GM18867 (cell line): ENCODE results near the gene OMP.

Experiments used
- ATAC-seq: cut with Tn5 transposase; IDR thresholded peaks from one replicate; pipeline ENCODE4 v1.9.1; 2021; ENCODE audit warnings: mild to moderate bottlenecking, moderate library complexity; ENCODE audit not compliant: unreplicated experiment

OMP gene

DNA sequence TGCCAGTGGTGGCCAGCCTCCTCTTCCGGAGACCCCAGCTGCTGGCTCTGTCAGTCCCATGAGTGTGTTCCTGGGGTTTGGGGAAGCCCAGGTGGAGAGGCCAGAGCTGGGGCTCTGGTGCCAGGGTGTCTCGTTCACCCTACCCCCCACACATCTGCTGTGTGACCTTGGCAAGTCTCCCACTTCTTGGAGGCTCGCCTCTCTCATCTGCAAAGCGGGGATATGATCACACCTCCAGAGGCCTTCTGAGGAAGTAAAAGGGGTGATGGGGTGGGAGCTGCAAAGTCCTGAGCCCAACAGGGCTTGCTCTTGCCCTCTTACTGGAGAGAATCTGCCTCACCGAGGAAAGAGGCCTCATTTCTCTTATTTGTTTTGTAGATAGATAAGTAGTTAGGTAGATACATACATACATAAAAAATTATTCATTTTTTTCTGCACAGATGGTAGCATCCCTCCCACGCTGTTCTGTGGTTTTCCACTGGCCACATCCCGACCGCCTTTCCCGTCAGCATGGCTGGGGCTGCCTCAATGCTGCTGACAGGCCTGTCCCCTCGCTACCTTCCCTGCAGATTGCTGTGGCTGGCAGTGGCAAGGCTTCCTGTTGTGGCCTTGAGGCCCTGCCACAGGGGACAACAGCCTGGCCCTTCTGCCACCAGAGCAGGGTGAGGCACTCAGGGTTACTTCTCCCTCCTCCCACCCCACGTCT is 49.3 kb downstream of the OMP start:
- no peak for ATAC-seq

DNA sequence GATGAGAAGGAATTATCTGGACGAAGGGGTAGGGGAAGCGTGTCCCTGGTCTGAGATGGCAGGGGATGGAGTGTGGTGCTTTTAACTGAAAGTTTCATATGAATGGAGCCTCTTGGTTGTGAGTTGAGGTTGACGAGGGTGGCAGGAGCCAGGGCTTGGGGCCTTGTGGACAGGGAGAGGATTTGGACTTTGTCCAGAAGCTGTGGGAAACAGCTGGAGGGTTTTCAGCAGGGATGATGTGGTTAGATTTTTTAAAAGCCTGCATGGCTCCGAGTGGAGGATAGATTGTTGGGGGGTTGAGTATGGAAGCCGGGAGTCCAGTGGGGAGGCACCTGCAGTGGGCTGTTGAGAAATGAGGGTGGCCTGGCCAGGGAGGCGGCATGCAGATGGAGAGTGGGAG is 50.2 kb downstream of the OMP start:
- no peak for ATAC-seq
